H1 (cell line): ENCODE results near the gene DOCK3. TPM values are rescaled to one million over a fixed set of nuclear protein-coding genes. Genes with fewer than 3 reads are reported as not detected.

Experiments used
- CTCF ChIA-PET: fragments of 300-600 bp; sonication (Branson Sonifier 250); formaldehyde crosslinking; loops from one replicate; lab custom pipeline; 2021; ENCODE audit not compliant: partially characterized antibody; lab: Charles Lee
- POLR2A ChIA-PET: fragments of 300-600 bp; sonication (Branson Sonifier 250); formaldehyde crosslinking; loops from one replicate; lab custom pipeline; 2021; ENCODE audit warnings: inconsistent platforms; ENCODE audit not compliant: partially characterized antibody; lab: Charles Lee
- DNase-seq, 2 experiments: peaks; one replicate each; pipeline versions ENCODE4 v3.0.0 to v3.0.0-alpha.2; 2010 to 2022; ENCODE audit warnings: low spot score in 2 of 2, low read depth in 1 of 2, mixed read lengths in 1 of 2
- FAIRE-seq: peaks from 2 replicates; lab custom pipeline; 2011; peaks lifted over from hg19 to GRCh38; lab: Jason Lieb, UNC
- H2AFZ ChIP-seq: 2 replicates; pipeline ENCODE4 v1.8.1; 2012; ENCODE audit warnings: low read length, inconsistent platforms
- H2AK5ac ChIP-seq: 2 replicates; pipeline ENCODE4 v1.6.1; 2013; ENCODE audit warnings: low read depth, low read length
- H2BK120ac ChIP-seq: replicated peaks from 2 replicates; pipeline ENCODE3; 2013; ENCODE audit warnings: low read depth, low read length, inconsistent platforms
- H2BK12ac ChIP-seq: 2 replicates; pipeline ENCODE4 v1.6.1; 2013; ENCODE audit warnings: low read depth, low read length
- H2BK15ac ChIP-seq: 2 replicates; pipeline ENCODE4 v1.6.1; 2013; ENCODE audit warnings: low read length
- H2BK20ac ChIP-seq: 2 replicates; pipeline ENCODE4 v1.6.1; 2013; ENCODE audit warnings: low read length
- H2BK5ac ChIP-seq: 2 replicates; pipeline ENCODE4 v1.6.1; 2013; ENCODE audit warnings: low read depth, low read length
- H3K14ac ChIP-seq: 2 replicates; pipeline ENCODE4 v1.6.1; 2013; ENCODE audit warnings: inconsistent platforms; ENCODE audit not compliant: insufficient read length
- H3K18ac ChIP-seq: 2 replicates; pipeline ENCODE4 v1.6.1; 2013; ENCODE audit warnings: low read length; ENCODE audit errors: extremely low read depth
- H3K23ac ChIP-seq: 2 replicates; pipeline ENCODE4 v1.6.1; 2013; ENCODE audit warnings: inconsistent platforms; ENCODE audit not compliant: insufficient read length
- H3K23me2 ChIP-seq: 2 replicates; pipeline ENCODE4 v1.6.1; 2013; ENCODE audit warnings: low read depth, low read length
- H3K27ac ChIP-seq: 2 replicates; pipeline ENCODE4 v1.6.1; 2011; ENCODE audit warnings: low read depth, low read length, inconsistent platforms
- H3K27me3 ChIP-seq, 4 experiments: replicated peaks in 1 of 4; 1 replicate in 1 of 4; 2 replicates in 3 of 4; pipeline versions ENCODE4 v1.6.1 to v1.8.1; 2011 to 2013; ENCODE audit warnings: low read length in 3 of 4, mild to moderate bottlenecking in 3 of 4, inconsistent platforms in 2 of 4, mixed read lengths in 2 of 4, moderate library complexity in 1 of 4; ENCODE audit not compliant: control insufficient read depth in 3 of 4, insufficient read depth in 3 of 4; ENCODE audit errors: extremely low read depth in 1 of 4
- H3K36me3 ChIP-seq, 4 experiments: 2 replicates each; pipeline versions ENCODE4 v1.6.1 to v1.8.1; 2011 to 2013; ENCODE audit warnings: mild to moderate bottlenecking in 4 of 4, low read length in 3 of 4, moderate library complexity in 2 of 4, control low read depth in 1 of 4, inconsistent platforms in 1 of 4; ENCODE audit not compliant: insufficient read depth in 4 of 4, control insufficient read depth in 2 of 4
- H3K4ac ChIP-seq: replicated peaks from 2 replicates; pipeline ENCODE3; 2013; ENCODE audit warnings: low read length, low read depth, mixed read lengths, inconsistent platforms; ENCODE audit not compliant: insufficient read length
- H3K4me1 ChIP-seq, 4 experiments: replicated peaks in 1 of 4; 1 replicate in 1 of 4; 2 replicates in 3 of 4; pipeline versions ENCODE4 v1.6.1 to v1.8.1; 2011 to 2013; ENCODE audit warnings: low read length in 3 of 4, inconsistent platforms in 2 of 4, mixed read lengths in 1 of 4; ENCODE audit not compliant: insufficient read depth in 4 of 4, control insufficient read depth in 3 of 4
- H3K4me2 ChIP-seq, 2 experiments: 2 replicates each; pipeline versions ENCODE4 v1.6.1 to v1.8.1; 2011 to 2013; ENCODE audit warnings: low read depth in 2 of 2, low read length in 2 of 2, control low read depth in 1 of 2, inconsistent platforms in 1 of 2, mild to moderate bottlenecking in 1 of 2; ENCODE audit not compliant: insufficient read depth in 1 of 2
- H3K4me3 ChIP-seq, 4 experiments: fragments of 200-600, 300-600 bp in 1 of 4; sonication (generic), shearing (Covaris generic), sonication (Bioruptor Twin) in 1 of 4; 2 replicates each; pipeline versions ENCODE4 v1.5.1 to v1.8.1; 2011 to 2016; ENCODE audit warnings: low read length in 4 of 4, low read depth in 3 of 4, control low read depth in 2 of 4, inconsistent platforms in 2 of 4, mild to moderate bottlenecking in 2 of 4, mixed read lengths in 1 of 4, moderate library complexity in 1 of 4; ENCODE audit not compliant: insufficient read depth in 2 of 4; ENCODE audit errors: extremely low read depth in 1 of 4
- H3K56ac ChIP-seq: replicated peaks from 2 replicates; pipeline ENCODE3; 2013; ENCODE audit warnings: low read depth, mild to moderate bottlenecking, mixed read lengths, low read length, inconsistent platforms; ENCODE audit not compliant: insufficient read length
- H3K79me1 ChIP-seq: 2 replicates; pipeline ENCODE4 v1.6.1; 2013; ENCODE audit warnings: low read depth, low read length, control low read depth
- H3K79me2 ChIP-seq, 2 experiments: 2 replicates each; pipeline versions ENCODE4 v1.6.1 to v1.8.1; 2012 to 2013; ENCODE audit warnings: low read length in 2 of 2, mild to moderate bottlenecking in 2 of 2, inconsistent platforms in 1 of 2; ENCODE audit not compliant: insufficient read depth in 2 of 2, control insufficient read depth in 1 of 2
- H3K9ac ChIP-seq, 4 experiments: replicated peaks in 1 of 4; 1 replicate in 1 of 4; 2 replicates in 3 of 4; pipeline versions ENCODE4 v1.6.1 to v1.8.1; 2011 to 2013; ENCODE audit warnings: low read depth in 3 of 4, low read length in 3 of 4, control low read depth in 2 of 4, mild to moderate bottlenecking in 2 of 4, moderate library complexity in 2 of 4, inconsistent platforms in 1 of 4; ENCODE audit errors: extremely low read depth in 1 of 4
- H3K9me3 ChIP-seq, 2 experiments: 2 replicates each; pipeline versions ENCODE4 v1.6.1 to v1.8.1; 2012 to 2013; ENCODE audit warnings: mild to moderate bottlenecking in 2 of 2, moderate library complexity in 2 of 2, control low read depth in 1 of 2, inconsistent platforms in 1 of 2, low read depth in 1 of 2, low read length in 1 of 2, mixed read lengths in 1 of 2; ENCODE audit not compliant: insufficient read depth in 2 of 2
- H4K20me1 ChIP-seq, 2 experiments: replicated peaks in 1 of 2; 2 replicates each; pipeline versions ENCODE3 to v1.8.1; 2011 to 2013; ENCODE audit warnings: inconsistent platforms in 2 of 2, low read length in 2 of 2, mild to moderate bottlenecking in 1 of 2; ENCODE audit not compliant: insufficient read depth in 2 of 2, control insufficient read depth in 1 of 2
- H4K5ac ChIP-seq: 2 replicates; pipeline ENCODE4 v1.6.1; 2013; ENCODE audit warnings: low read length, low read depth, mixed read lengths, inconsistent platforms; ENCODE audit not compliant: insufficient read length
- H4K8ac ChIP-seq: 2 replicates; pipeline ENCODE4 v1.8.0; 2013; ENCODE audit warnings: mild to moderate bottlenecking, moderate library complexity, low read length, inconsistent platforms; ENCODE audit not compliant: insufficient read depth; ENCODE audit errors: extremely low read depth
- H4K91ac ChIP-seq: replicated peaks from 2 replicates; pipeline ENCODE3; 2013; ENCODE audit warnings: low read length, mixed read lengths, inconsistent platforms; ENCODE audit not compliant: insufficient read length
- CEBPB ChIP-seq: IDR thresholded peaks from 2 replicates; pipeline ENCODE4 v1.6.1; 2012; ENCODE audit warnings: low read depth, low read length
- EGR1 ChIP-seq: IDR thresholded peaks from 2 replicates; pipeline ENCODE4 v1.6.1; 2011; ENCODE audit warnings: low read depth, low read length, borderline replicate concordance
- EP300 ChIP-seq, 2 experiments: IDR thresholded peaks; 1 replicate in 1 of 2; 2 replicates in 1 of 2; pipeline ENCODE4 v1.6.1; 2011 to 2012; ENCODE audit warnings: low read depth in 2 of 2, low read length in 2 of 2, mild to moderate bottlenecking in 2 of 2, borderline replicate concordance in 1 of 2, inconsistent platforms in 1 of 2, moderate library complexity in 1 of 2
- EZH2 ChIP-seq: fragments of 200-600 bp; sonication (generic); IDR thresholded peaks from 2 replicates; pipeline ENCODE4 v1.7.1; 2012; ENCODE audit warnings: low read depth, mild to moderate bottlenecking, moderate library complexity, low read length, inconsistent platforms; ENCODE audit not compliant: severe bottlenecking
- HDAC2 ChIP-seq, 2 experiments: fragments of 300-600 bp in 1 of 2; sonication (generic) in 1 of 2; IDR thresholded peaks; 2 replicates each; pipeline ENCODE4 v1.6.1; 2011 to 2012; ENCODE audit warnings: low read depth in 2 of 2, low read length in 2 of 2, mild to moderate bottlenecking in 2 of 2, moderate library complexity in 2 of 2, borderline replicate concordance in 1 of 2, inconsistent platforms in 1 of 2
- KDM1A ChIP-seq: fragments of 200-600, 300-600 bp; sonication (generic); IDR thresholded peaks from 2 replicates; pipeline ENCODE4 v1.7.1; 2016; ENCODE audit warnings: mild to moderate bottlenecking, low read length, borderline replicate concordance
- KDM5A ChIP-seq: fragments of 200-600 bp; IDR thresholded peaks from 2 replicates; pipeline ENCODE4 v1.7.1; 2012; ENCODE audit warnings: mild to moderate bottlenecking, low read length, inconsistent platforms, mixed read lengths
- PHF8 ChIP-seq: fragments of 200-600 bp; sonication (generic); conservative IDR thresholded peaks from 2 replicates; pipeline ENCODE4 v1.7.1; 2012; ENCODE audit warnings: low read depth, mild to moderate bottlenecking, inconsistent platforms, low read length, moderate library complexity
- SAP30 ChIP-seq: fragments of 300-600 bp; sonication (generic); IDR thresholded peaks from 2 replicates; pipeline ENCODE4 v1.7.1; 2012; ENCODE audit warnings: low read length, moderate library complexity, mild to moderate bottlenecking, inconsistent platforms; ENCODE audit not compliant: insufficient read depth, insufficient replicate concordance
- WGBS, 2 experiments: shearing (Covaris generic) in 1 of 2; methylation state at CpG; one replicate each; pipeline versions ENCODE4 v1.1.6 to v1.1.7; 2013 to 2015; ENCODE audit warnings: low lambda C conversion rate in 2 of 2, mixed read lengths in 2 of 2, inconsistent platforms in 1 of 2, low coverage in 1 of 2, missing lambda C conversion rate in 1 of 2; ENCODE audit not compliant: insufficient replicate concordance in 2 of 2, insufficient coverage in 1 of 2, insufficient read length in 1 of 2; ENCODE audit errors: extremely low coverage in 1 of 2, missing lambda C conversion rate in 1 of 2; 5-methylcytosine and 5-hydroxymethylcytosine counted together
- polyA plus RNA-seq, 7 experiments: library from polyadenylated mRNA; depleted of rRNA in 3 of 7; stranded (reverse) in 5 of 7; unstranded in 2 of 7; fragments of >200 nt in 5 of 7; fragments of 200-250 nt in 2 of 7; gene quantifications; 1 replicate in 5 of 7; 2 replicates in 1 of 7; 4 replicates in 1 of 7; pipeline versions ENCODE4 v1.2.1 to v1.2.3, GENCODE V29; 2011 to 2013; ENCODE audit warnings: missing spikeins in 2 of 7, mixed read lengths in 2 of 7
- total RNA-seq: library from RNA; stranded (reverse); fragmentation: NEBNext Ultra II Directional; extraction: Animal tissue kit (Norgen Biotek cat#: 25700); gene quantifications from 2 replicates; pipeline ENCODE4 v1.2.1, GENCODE V29; 2021
- TF ChIP-seq, protein P1 (sequence below): IDR thresholded peaks from 2 replicates; pipeline ENCODE4 v1.6.1; 2012; ENCODE audit warnings: inconsistent platforms
- TF ChIP-seq, protein P2 (sequence below): IDR thresholded peaks from 2 replicates; pipeline ENCODE4 v1.6.1; 2011; ENCODE audit warnings: low read length, improper control_type of control experiment

The DOCK3 gene
- total and polyA plus RNA-seq, 2 of the 8 experiments (the other 6 are each of a cell fraction or from before 2014, with no cell fraction given), result 2.7 to 5.0 TPM

DNA sequence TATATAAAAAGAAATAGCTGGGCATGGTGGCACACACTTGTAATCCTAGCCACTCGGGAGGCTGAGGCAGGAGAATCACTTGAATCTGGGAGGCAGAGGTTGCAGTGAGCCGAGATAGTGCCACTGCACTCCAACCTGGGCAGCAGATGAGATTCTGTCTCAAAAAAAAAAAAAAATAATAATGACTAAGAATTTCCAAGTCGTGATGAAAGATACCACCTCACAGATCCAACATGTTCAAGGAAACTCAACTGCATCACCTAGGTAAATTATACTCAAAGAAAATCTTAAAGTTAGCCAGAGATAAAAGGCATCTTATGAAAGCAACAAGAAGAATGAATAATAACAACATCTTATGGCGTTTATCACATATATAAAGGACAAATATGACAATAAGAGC, 50.1 kb downstream of the DOCK3 start:
- H3K56ac ChIP-seq, result no peak overlapping the region
- H3K27ac ChIP-seq, result no peak overlapping the region
- CTCF ChIA-PET, result no interaction called here
- no peak overlapping the region for H2BK12ac ChIP-seq
- no peak overlapping the region for H2AFZ ChIP-seq
- no peak overlapping the region for H2BK120ac ChIP-seq
- no peak for FAIRE-seq
- no peak overlapping the region for H2BK5ac ChIP-seq
- TF ChIP-seq CEBPB (no peak), SAP30 (no peak), EP300 (IDR thresholded peaks at IDR 0.05; ENCODE audit: borderline replicate concordance in 1 of 2, low read depth in 2 of 2, low read length in 2 of 2) (no peak), EZH2 (no peak), PHF8 (no peak), KDM5A (no peak), KDM1A (no peak), HDAC2 (IDR thresholded peaks at IDR 0.05; ENCODE audit: borderline replicate concordance in 1 of 2, low read depth in 2 of 2, low read length in 2 of 2) (no peak), EGR1 (no peak)
- TF ChIP-seq, protein P1, sequence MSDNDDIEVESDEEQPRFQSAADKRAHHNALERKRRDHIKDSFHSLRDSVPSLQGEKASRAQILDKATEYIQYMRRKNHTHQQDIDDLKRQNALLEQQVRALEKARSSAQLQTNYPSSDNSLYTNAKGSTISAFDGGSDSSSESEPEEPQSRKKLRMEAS, result no peak
- TF ChIP-seq, protein P2, sequence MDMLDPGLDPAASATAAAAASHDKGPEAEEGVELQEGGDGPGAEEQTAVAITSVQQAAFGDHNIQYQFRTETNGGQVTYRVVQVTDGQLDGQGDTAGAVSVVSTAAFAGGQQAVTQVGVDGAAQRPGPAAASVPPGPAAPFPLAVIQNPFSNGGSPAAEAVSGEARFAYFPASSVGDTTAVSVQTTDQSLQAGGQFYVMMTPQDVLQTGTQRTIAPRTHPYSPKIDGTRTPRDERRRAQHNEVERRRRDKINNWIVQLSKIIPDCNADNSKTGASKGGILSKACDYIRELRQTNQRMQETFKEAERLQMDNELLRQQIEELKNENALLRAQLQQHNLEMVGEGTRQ, result no peak
- H3K79me2 ChIP-seq, result peaks cover 0 to 27% of the 10 kb centered on the region in 2 experiments; a peak in 2 of 4 replicates
- H3K4me2 ChIP-seq, result no peak overlapping the region
- no peaks in the 10 kb centered on the region for H4K20me1 ChIP-seq
- H3K23me2 ChIP-seq, result no peaks in the 10 kb centered on the region
- no peak overlapping the region for H3K23ac ChIP-seq
- H2BK15ac ChIP-seq, result no peak overlapping the region
- H3K4ac ChIP-seq, result no peak overlapping the region
- H4K8ac ChIP-seq, result no peak overlapping the region
- no peak overlapping the region for H3K9ac ChIP-seq
- no peak for DNase-seq
- no peaks in the 10 kb centered on the region for H3K36me3 ChIP-seq
- H3K14ac ChIP-seq, result no peak overlapping the region
- no peak overlapping the region for H3K18ac ChIP-seq
- no peak overlapping the region for H3K4me3 ChIP-seq
- no peak overlapping the region for H2BK20ac ChIP-seq
- no peaks in the 10 kb centered on the region for H3K9me3 ChIP-seq
- WGBS, 2 experiments, result 88% methylated on average over 4 of the region's 4 CpGs; no CpG with 5 or more reads in 1 of the 2 experiments
- H4K5ac ChIP-seq, result no peak overlapping the region
- no peaks in the 10 kb centered on the region; the same call in 1 of the 2 replicates for H3K79me1 ChIP-seq
- POLR2A ChIA-PET, result no interaction called here
- H2AK5ac ChIP-seq, result no peak overlapping the region
- no peaks in the 10 kb centered on the region for H3K4me1 ChIP-seq
- no peak overlapping the region for H4K91ac ChIP-seq
- H3K27me3 ChIP-seq, result no peaks in the 10 kb centered on the region
